ENCODE measurements around the gene TBC1D21.

TBC1D21 gene

DNA sequence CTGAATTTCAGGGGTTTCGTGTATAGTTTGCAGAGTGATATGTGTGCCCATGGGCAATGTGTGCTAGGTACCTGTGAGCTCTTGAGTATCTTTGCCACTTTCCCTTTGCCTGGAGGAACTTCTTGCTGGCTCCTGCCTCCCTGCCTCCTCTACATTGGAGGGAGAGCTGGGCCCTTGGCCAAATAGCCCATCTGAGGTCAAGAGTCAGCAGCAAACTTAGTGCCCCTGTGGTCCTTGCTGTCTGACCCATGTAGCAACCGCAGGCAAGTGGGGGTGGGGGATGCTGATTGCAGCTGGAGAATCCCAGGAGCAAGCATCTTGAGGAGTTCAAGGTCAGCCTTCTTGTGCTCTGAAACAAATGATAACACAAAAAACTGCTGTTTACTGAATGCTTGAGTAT is 5.4 kb upstream of the TBC1D21 start:
- no peaks in the 10 kb centered on the region for H3K36me3 ChIP-seq
- H3K4me1 ChIP-seq, result no peaks in the 10 kb centered on the region
- no peak overlapping the region for H3K27ac ChIP-seq
- H3K9me3 ChIP-seq, result no peaks in the 10 kb centered on the region
- intact Hi-C loops (cut with DNase I; ENCODE audit: low total_unique reads), result no loop called here
- peaks cover 0 to 55% of the 10 kb centered on the region in 2 donors for H3K27me3 ChIP-seq
- H3K4me3 ChIP-seq, result no peak overlapping the region
- DNase-seq, result peak in 1 of 2 donors; percentile 44
- TF ChIP-seq, protein P1, sequence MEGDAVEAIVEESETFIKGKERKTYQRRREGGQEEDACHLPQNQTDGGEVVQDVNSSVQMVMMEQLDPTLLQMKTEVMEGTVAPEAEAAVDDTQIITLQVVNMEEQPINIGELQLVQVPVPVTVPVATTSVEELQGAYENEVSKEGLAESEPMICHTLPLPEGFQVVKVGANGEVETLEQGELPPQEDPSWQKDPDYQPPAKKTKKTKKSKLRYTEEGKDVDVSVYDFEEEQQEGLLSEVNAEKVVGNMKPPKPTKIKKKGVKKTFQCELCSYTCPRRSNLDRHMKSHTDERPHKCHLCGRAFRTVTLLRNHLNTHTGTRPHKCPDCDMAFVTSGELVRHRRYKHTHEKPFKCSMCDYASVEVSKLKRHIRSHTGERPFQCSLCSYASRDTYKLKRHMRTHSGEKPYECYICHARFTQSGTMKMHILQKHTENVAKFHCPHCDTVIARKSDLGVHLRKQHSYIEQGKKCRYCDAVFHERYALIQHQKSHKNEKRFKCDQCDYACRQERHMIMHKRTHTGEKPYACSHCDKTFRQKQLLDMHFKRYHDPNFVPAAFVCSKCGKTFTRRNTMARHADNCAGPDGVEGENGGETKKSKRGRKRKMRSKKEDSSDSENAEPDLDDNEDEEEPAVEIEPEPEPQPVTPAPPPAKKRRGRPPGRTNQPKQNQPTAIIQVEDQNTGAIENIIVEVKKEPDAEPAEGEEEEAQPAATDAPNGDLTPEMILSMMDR (IDR thresholded peaks at IDR 0.05), result no peak

DNA sequence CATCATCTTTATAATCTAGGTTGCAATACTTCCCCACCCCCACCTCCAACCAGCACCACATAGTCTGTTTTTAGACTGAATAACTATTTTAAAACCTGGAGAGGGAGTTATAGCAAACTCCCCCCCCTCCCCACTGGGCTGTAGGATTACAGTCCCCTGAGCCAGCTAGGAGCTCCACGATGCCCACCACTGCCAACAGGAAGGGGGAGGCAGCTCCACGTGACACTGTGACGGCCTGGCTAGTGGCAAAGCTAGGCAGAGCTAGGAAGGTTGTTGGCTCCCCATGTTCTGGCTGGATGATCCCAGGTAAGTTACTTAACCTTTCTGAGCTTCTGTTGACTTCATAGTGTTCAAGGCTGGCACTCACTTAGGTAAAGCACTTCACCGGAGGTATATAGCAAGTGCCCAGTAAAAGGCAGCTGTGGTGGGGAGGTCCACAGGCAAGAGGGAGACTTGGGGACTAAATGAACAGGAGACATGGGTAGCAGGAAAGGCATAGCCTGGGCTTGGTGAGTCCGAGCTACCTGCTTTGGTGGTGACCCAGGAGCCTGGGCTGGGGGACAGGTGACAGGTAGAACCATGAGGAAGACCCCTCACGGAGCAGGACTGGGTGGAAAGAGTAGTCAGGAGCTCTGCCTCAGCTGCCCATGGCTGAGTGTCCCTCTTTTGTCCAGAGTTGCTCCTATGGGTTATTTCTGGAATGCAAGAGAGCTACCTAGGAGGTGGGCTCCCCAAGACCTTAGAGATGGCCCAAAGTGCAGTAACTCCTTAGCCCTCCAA is 4.0 kb upstream of the TBC1D21 start:
- H3K36me3 ChIP-seq, result no peaks in the 10 kb centered on the region
- TF ChIP-seq, protein P1 (IDR thresholded peaks at IDR 0.05), result no peak
- H3K4me1 ChIP-seq, result no peaks in the 10 kb centered on the region
- DNase-seq, result no peak
- intact Hi-C loops (cut with DNase I; ENCODE audit: low total_unique reads), result no loop called here
- no peak overlapping the region for H3K27ac ChIP-seq
- no peaks in the 10 kb centered on the region for H3K9me3 ChIP-seq
- H3K4me3 ChIP-seq, result no peak overlapping the region
- peaks cover 0 to 59% of the 10 kb centered on the region in 2 donors for H3K27me3 ChIP-seq

DNA sequence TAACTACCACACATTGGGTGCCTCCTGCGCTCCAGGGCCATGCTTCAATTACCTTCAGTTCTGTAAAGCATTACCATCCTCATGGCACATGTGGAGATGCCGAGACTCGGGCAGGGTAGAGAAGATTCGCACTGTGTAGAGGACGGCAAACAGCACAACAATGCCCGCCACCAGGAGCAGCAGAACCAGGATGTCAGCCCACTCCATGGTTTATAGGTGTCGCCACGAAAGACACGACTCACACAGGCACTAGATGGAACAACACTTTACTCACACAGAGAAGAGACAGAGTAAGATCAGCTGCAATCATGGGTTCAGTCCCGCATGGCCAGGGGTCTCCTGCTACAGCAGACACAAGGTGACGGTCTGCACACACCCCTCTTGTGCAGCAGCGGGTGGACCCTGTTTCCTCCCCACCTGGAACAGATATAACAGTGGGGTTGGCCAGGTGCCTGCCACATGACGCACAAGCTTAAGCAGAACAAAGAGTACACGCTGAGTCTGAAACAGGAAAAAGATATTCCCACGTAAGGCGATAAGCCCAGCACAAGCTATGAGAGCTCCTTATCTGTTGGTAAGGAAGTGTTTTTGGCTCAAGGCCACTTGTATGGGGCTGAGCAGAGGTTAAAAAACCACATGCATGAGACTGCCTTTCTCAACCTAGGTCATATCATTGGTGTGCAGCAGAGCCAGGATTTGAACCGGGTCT is 2.5 kb upstream of the TBC1D21 start:
- intact Hi-C loops (cut with DNase I; ENCODE audit: low total_unique reads), result loop anchor here (5.0 kb wide), 1 partner anchor 36 kb away; no protein-coding TSS in a partner anchor
- TF ChIP-seq, protein P1 (IDR thresholded peaks at IDR 0.05), result no peak
- H3K4me3 ChIP-seq, result no peak overlapping the region
- DNase-seq, result peak in 1 of 2 donors; percentile 37
- no peak overlapping the region for H3K27ac ChIP-seq
- no peaks in the 10 kb centered on the region for H3K36me3 ChIP-seq
- H3K4me1 ChIP-seq, result no peaks in the 10 kb centered on the region
- peaks cover 0 to 59% of the 10 kb centered on the region in 2 donors for H3K27me3 ChIP-seq
- H3K9me3 ChIP-seq, result no peaks in the 10 kb centered on the region

DNA sequence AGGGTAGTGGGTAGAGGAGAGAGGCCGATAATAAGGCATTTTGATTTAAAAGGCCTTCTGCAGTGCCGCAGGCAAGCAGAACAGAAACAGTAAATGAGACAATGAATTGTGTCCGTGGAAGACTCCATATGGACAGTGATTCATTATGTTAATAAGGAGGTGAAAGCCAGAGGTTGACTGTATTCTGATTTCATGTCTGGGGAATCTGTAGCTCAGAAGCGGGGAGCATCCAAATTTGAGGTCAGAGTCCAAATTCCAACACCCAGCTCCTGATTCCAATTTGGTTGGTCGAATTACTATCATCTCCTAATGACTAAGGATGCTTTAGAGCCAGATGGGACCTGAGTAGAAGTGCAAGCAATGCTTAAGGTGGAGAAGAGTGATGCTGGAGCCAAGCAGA is 1.0 kb upstream of the TBC1D21 start:
- H3K4me3 ChIP-seq, result no peak overlapping the region
- DNase-seq, result no peak
- H3K27ac ChIP-seq, result no peak overlapping the region
- H3K4me1 ChIP-seq, result no peaks in the 10 kb centered on the region
- no peaks in the 10 kb centered on the region for H3K9me3 ChIP-seq
- TF ChIP-seq, protein P1 (IDR thresholded peaks at IDR 0.05), result no peak
- intact Hi-C loops (cut with DNase I; ENCODE audit: low total_unique reads), result loop anchor here (5.0 kb wide), 1 partner anchor 35 kb away; no protein-coding TSS in a partner anchor
- peaks cover 0 to 45% of the 10 kb centered on the region in 2 donors for H3K27me3 ChIP-seq
- H3K36me3 ChIP-seq, result no peaks in the 10 kb centered on the region

DNA sequence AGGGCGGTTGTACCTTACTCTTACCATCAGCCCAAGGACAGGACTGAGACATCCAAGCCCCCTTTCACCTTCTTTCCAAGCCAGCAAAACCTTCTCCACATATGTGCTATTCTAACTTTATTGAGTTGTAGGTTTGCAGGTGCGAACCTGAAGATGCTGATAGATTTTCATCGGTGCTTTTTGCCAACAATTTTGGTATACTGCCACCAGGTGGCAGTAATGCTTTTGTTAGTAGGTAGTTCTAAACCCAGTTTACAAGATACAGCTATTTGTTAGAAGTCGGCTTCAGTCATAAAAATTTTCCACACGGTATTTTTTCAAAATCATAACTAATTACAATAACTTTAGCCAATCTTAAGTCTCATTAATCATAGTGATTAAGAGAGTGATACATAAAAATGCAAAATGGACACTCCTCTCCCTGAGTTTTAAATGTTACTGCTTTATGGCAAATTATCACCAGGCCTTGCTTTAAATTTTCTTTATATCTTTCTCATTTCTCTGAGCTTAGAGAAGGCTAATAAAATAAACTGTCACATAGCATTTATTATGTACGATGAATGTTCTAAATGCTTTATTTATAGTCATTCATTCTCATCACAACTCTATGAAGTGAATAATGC is 636 bp downstream of the TBC1D21 start:
- Histone ChIP-seq H3K27ac (no peak overlapping the region), H3K27me3 (peaks cover 0 to 31% of the 10 kb centered on the region in 2 donors), H3K4me1 (no peaks in the 10 kb centered on the region), H3K9me3 (peaks cover 0 to 3% (median 0%) of the 10 kb centered on the region in 3 donors), H3K36me3 (no peaks in the 10 kb centered on the region), H3K4me3 (no peak overlapping the region)
- TF ChIP-seq, protein P1 (IDR thresholded peaks at IDR 0.05), result peak; percentile 63 to 69
- peak in 1 of 2 donors; percentile 52 for DNase-seq
- intact Hi-C loops (cut with DNase I; ENCODE audit: low total_unique reads), result loop anchor here (5.0 kb wide), 1 partner anchor 33 kb away; no protein-coding TSS in a partner anchor
